ENCODE measurements around the gene CCT6B. TPM values are rescaled to one million over a fixed set of nuclear protein-coding genes. Genes with fewer than 3 reads are reported as not detected.

The CCT6B gene
- total and polyA plus RNA-seq, 9 of the 15 experiments (the other 6 are each of a cell fraction or from before 2014, with no cell fraction given), result 0.25 to 0.91 (median 0.58) TPM

DNA sequence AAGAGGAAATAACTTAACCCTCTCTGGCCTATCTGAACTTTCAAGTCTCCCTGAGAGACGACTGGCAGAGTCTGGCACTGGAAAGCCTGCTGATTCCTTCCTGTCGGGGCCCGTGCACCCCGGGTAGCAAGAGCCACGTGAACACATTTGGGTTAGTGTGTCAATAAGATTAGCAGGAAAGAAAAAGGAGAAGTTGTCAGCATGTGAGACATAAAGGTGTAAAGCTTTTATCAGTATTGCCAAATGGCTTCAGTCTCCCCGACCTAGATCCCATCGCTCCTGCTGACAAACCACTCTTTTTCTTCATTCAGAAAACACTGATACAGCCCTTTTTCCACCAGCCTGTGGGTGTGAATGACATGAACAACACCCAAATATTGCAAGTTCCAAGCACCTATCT lies 74.4 kb downstream of the CCT6B start (continued):
- TF ChIP-seq REST (IDR thresholded peaks at IDR 0.05; ENCODE audit: borderline replicate concordance) (peak; percentile 24; the same call in 1 of the 2 replicates), REST (CRISPR knock-in tag; IDR thresholded peaks at IDR 0.05; ENCODE audit: low read depth) (no peak), CSDE1 (IDR thresholded peaks at IDR 0.05) (no peak), ZMIZ1 (IDR thresholded peaks at IDR 0.05; ENCODE audit: low read depth in 2 of 2, low read length in 2 of 2) (peak in 1 of 2 experiments; percentile 81; a peak in 2 of 4 replicates), ZNF134 (CRISPR knock-in tag; conservative IDR thresholded peaks at IDR 0.05) (no peak), PKNOX1 (IDR thresholded peaks at IDR 0.05) (peak; percentile 55), GATA2 (CRISPR knock-in tag; IDR thresholded peaks at IDR 0.05) (peak; percentile 77), ARID1B (IDR thresholded peaks at IDR 0.05) (peak; percentile 94), CREM (IDR thresholded peaks at IDR 0.05; ENCODE audit: low read depth) (peak; percentile 50), ZNF589 (CRISPR knock-in tag; IDR thresholded peaks at IDR 0.05; ENCODE audit: low read depth) (peak; percentile 69; the same call in 1 of the 2 replicates), ZNF766 (CRISPR knock-in tag; conservative IDR thresholded peaks at IDR 0.05) (0 out of 2 replicates have a peak, but pooled peaks have one; percentile 58), USF2 (CRISPR knock-in tag; IDR thresholded peaks at IDR 0.05) (peak; percentile 62)
- TF ChIP-seq, protein P1, sequence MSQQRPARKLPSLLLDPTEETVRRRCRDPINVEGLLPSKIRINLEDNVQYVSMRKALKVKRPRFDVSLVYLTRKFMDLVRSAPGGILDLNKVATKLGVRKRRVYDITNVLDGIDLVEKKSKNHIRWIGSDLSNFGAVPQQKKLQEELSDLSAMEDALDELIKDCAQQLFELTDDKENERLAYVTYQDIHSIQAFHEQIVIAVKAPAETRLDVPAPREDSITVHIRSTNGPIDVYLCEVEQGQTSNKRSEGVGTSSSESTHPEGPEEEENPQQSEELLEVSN (IDR thresholded peaks at IDR 0.05; ENCODE audit: borderline replicate concordance in 1 of 2, extremely low read depth in 1 of 2, insufficient read depth in 1 of 2, insufficient read length in 1 of 2, low read depth in 1 of 2, low read length in 1 of 2, poor library complexity in 1 of 2, severe bottlenecking in 1 of 2), result peak in 1 of 2 experiments; percentile 16
